ENCODE data around the gene AATF.

AATF gene

GRCh38 chr17:36920032-36921005 is 28.4 kb upstream of the AATF start:
- Mint-ChIP-seq H3K4me3 (peak overlapping the region; percentile 56), H3K36me3 (ENCODE audit: low read depth) (no peaks in the 10 kb centered on the region)
- no peak for DNase-seq

DNA sequence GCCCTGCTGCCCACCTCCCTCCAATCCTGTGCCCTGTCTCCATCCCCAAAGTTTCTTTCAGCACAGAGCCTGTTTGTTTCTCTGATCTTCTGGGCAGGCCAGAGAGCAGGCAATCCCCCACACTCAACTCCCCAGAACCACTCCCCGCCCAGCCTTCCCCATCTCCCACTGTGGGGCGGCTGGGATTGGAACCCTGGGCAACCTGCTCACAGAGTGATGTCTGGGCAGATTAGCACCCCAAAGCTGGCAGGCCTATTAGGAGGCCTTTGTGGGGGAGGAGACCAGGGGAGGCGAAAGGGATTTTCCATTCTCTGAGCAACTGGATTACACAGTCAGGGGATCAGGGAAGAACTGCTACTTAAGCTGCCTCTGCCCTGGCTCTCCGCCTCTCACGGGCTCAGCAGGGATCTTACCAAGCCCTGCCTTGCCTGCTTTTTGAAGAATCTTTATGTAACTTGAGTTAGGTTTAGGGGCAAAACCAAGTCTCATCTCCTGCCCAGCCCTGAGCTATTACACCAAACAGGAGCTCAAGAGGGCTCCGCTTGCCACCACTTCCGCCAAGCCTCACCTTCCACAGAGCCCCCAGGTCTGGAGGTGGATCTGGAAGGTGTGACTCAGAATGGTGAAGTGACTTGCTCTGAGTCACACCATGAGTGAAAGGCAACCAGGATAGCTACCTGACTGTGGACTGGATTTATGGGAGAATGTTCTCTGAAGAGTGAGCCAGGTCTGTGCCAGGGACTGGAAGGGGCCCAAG is 27.5 kb upstream of the AATF start:
- Mint-ChIP-seq H3K27ac (peak overlapping the region; percentile 49), H3K4me3 (peak overlapping the region; percentile 55), H3K36me3 (ENCODE audit: low read depth) (no peaks in the 10 kb centered on the region), H3K4me1 (peaks cover 95% of the 10 kb centered on the region), H3K9me3 (no peaks in the 10 kb centered on the region), H3K27me3 (ENCODE audit: low read depth, poor library complexity) (peaks cover 23% of the 10 kb centered on the region)
- TF ChIP-seq, protein P1, sequence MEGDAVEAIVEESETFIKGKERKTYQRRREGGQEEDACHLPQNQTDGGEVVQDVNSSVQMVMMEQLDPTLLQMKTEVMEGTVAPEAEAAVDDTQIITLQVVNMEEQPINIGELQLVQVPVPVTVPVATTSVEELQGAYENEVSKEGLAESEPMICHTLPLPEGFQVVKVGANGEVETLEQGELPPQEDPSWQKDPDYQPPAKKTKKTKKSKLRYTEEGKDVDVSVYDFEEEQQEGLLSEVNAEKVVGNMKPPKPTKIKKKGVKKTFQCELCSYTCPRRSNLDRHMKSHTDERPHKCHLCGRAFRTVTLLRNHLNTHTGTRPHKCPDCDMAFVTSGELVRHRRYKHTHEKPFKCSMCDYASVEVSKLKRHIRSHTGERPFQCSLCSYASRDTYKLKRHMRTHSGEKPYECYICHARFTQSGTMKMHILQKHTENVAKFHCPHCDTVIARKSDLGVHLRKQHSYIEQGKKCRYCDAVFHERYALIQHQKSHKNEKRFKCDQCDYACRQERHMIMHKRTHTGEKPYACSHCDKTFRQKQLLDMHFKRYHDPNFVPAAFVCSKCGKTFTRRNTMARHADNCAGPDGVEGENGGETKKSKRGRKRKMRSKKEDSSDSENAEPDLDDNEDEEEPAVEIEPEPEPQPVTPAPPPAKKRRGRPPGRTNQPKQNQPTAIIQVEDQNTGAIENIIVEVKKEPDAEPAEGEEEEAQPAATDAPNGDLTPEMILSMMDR (IDR thresholded peaks at IDR 0.05): no peak
- DNase-seq: no peak

More at GRCh38 chr17:36920032-36921005, 28.4 kb upstream of the AATF start:
- H3K27me3 Mint-ChIP-seq (ENCODE audit: low read depth, poor library complexity): peaks cover 18% of the 10 kb centered on the region
- TF ChIP-seq, protein P1 (IDR thresholded peaks at IDR 0.05): no peak
- peak overlapping the region; percentile 49 for H3K27ac Mint-ChIP-seq
- H3K9me3 Mint-ChIP-seq: no peaks in the 10 kb centered on the region
- peaks cover 86% of the 10 kb centered on the region for H3K4me1 Mint-ChIP-seq

DNA sequence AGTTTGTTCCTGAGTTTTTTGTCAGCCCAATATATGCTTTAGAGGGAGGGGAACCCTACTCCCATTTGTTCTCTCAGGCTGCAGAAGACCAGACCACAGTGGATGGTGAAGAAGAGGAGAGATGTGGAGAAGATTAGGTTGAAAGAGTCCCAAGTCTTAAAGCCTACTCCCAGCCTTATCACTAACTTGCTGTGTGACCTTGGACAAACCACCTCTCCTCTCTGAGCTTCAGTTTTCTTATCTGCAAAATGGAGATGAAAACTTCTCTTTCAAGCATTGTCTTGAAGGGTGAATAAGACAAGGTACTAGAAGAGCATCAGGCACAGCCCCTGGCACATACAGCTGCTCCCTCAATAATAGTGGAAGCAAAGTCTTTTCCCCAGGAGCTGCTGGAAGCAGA is 26.6 kb upstream of the AATF start:
- no peak for DNase-seq
- peaks cover 18% of the 10 kb centered on the region for H3K27me3 Mint-ChIP-seq (ENCODE audit: low read depth, poor library complexity)
- peak overlapping the region; percentile 77 for H3K27ac Mint-ChIP-seq
- H3K36me3 Mint-ChIP-seq (ENCODE audit: low read depth): no peaks in the 10 kb centered on the region
- H3K4me3 Mint-ChIP-seq: peak overlapping the region; percentile 58
- no peaks in the 10 kb centered on the region for H3K9me3 Mint-ChIP-seq
- TF ChIP-seq, protein P1 (IDR thresholded peaks at IDR 0.05): no peak
- H3K4me1 Mint-ChIP-seq: peaks cover 96% of the 10 kb centered on the region

DNA sequence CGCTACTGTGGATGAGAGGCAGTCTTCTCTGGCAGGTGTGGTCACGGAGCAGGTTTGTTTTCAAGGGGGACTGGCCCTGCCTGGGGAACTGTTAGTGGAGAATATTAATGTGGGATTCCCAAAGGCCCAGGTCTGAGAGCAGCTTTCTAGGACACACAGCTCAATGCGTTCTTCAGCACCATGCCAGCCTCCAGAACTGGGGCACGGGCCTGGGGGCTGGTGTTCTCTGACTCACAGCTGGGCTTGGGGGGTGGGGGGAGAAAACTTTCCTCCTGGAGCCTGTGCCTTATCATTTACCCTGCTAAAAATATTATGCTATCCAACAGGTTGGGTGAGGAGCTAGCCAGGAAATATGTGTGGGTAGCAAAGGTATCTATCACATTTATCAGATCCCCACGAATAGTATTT is 24.9 kb upstream of the AATF start:
- TF ChIP-seq, protein P1 (IDR thresholded peaks at IDR 0.05): no peak
- H3K27me3 Mint-ChIP-seq (ENCODE audit: low read depth, poor library complexity): peaks cover 34% of the 10 kb centered on the region
- no peak overlapping the region for H3K4me3 Mint-ChIP-seq
- peaks cover 96% of the 10 kb centered on the region for H3K4me1 Mint-ChIP-seq
- no peaks in the 10 kb centered on the region for H3K9me3 Mint-ChIP-seq
- no peaks in the 10 kb centered on the region for H3K36me3 Mint-ChIP-seq (ENCODE audit: low read depth)
- no peak overlapping the region for H3K27ac Mint-ChIP-seq
- no peak for DNase-seq

DNA sequence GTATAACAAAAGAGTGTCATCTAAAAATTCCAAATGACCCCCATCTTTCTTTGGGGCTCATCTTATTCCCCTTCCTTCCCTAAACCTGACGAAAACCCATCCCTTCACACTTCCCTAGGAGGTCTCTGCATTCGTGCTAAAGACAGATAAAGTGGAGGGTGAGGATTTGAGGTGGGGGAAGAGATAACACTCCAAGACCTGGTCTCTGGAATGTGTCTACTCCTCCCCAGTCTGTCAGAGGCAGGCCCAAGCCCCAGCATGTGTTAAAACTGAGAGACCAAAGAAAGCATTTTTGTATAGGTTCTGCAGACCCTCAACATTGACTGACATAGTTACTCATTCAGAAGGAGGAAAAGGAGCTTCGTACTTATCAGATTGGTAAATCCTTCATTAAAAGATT is 22.5 kb upstream of the AATF start:
- Mint-ChIP-seq H3K27me3 (ENCODE audit: low read depth, poor library complexity) (peaks cover 56% of the 10 kb centered on the region), H3K4me3 (no peak overlapping the region), H3K9me3 (no peaks in the 10 kb centered on the region), H3K4me1 (peaks cover 96% of the 10 kb centered on the region), H3K27ac (no peak overlapping the region), H3K36me3 (ENCODE audit: low read depth) (no peaks in the 10 kb centered on the region)
- DNase-seq: no peak
- TF ChIP-seq, protein P1 (IDR thresholded peaks at IDR 0.05): no peak
